Lung (tissue), 12 donors: ENCODE data around the gene LRRC53. TPM values are rescaled to one million over a fixed set of nuclear protein-coding genes. Genes with fewer than 3 reads are reported as not detected.

Source experiments
- ATAC-seq: fragments of 200-7000 bp; cut with Tn5 transposase; one replicate; pipeline ENCODE4 v1.9.1; 2020; ENCODE audit warnings: moderate number of reproducible peaks; ENCODE audit not compliant: insufficient read depth, low FRiP score
- DNase-seq, 3 donors: peaks; one replicate each; pipeline ENCODE4 v3.0.0-alpha.2; 2013 to 2017
- H3K27ac ChIP-seq, 2 donors: one replicate each; pipeline ENCODE4 v1.5.1; 2013; ENCODE audit warnings: mild to moderate bottlenecking in 2 of 2, moderate library complexity in 2 of 2, control low read depth in 1 of 2, inconsistent platforms in 1 of 2, low read depth in 1 of 2, low read length in 1 of 2
- H3K27me3 ChIP-seq, 3 donors: one replicate each; pipeline ENCODE4 v1.5.1; 2013; ENCODE audit warnings: low read length in 2 of 3; ENCODE audit not compliant: control insufficient read depth in 3 of 3, insufficient read depth in 3 of 3
- H3K36me3 ChIP-seq, 4 donors: one replicate each; pipeline ENCODE4 v1.5.1; 2013; ENCODE audit warnings: low read length in 4 of 4, mild to moderate bottlenecking in 1 of 4, moderate library complexity in 1 of 4; ENCODE audit not compliant: control insufficient read depth in 4 of 4, insufficient read depth in 4 of 4
- H3K4me1 ChIP-seq, 5 donors: one replicate each; pipeline ENCODE4 v1.5.1; 2013; ENCODE audit warnings: low read length in 5 of 5, mild to moderate bottlenecking in 2 of 5, moderate library complexity in 1 of 5; ENCODE audit not compliant: control insufficient read depth in 5 of 5, insufficient read depth in 5 of 5
- H3K4me3 ChIP-seq: one replicate; pipeline ENCODE4 v1.5.1; 2013; ENCODE audit warnings: mild to moderate bottlenecking, control low read depth, moderate library complexity
- H3K9ac ChIP-seq, 2 donors: one replicate each; pipeline ENCODE4 v1.5.1; 2013; ENCODE audit warnings: low read length in 2 of 2, control low read depth in 1 of 2; ENCODE audit not compliant: insufficient read depth in 1 of 2
- H3K9me3 ChIP-seq, 4 donors: one replicate each; pipeline ENCODE4 v1.5.1; 2013; ENCODE audit warnings: low read length in 3 of 4, mild to moderate bottlenecking in 1 of 4, moderate library complexity in 1 of 4; ENCODE audit not compliant: control insufficient read depth in 4 of 4, insufficient read depth in 3 of 4
- WGBS, 2 donors: extraction: QIAGEN DNeasy Blood & Tissue Kit; methylation state at CpG; one replicate each; pipeline ENCODE4 v1.1.7; 2013; 5-methylcytosine and 5-hydroxymethylcytosine counted together
- polyA plus RNA-seq, 2 donors: library from polyadenylated mRNA; stranded (reverse); fragments of 200-250 nt; gene quantifications; one replicate each; pipeline ENCODE4 v1.2.1, GENCODE V29; 2013
- total RNA-seq, 2 donors: library from RNA; depleted of rRNA in 1 of 2; stranded (reverse); fragments of >200 nt in 1 of 2; gene quantifications; one replicate each; pipeline ENCODE4 v1.2.1, GENCODE V29; 2014 to 2021
- TF ChIP-seq, protein P1 (sequence below): IDR thresholded peaks from 2 replicates; pipeline ENCODE4 v1.5.1; 2012; ENCODE audit warnings: mild to moderate bottlenecking; ENCODE audit errors: control extremely low read depth, extremely low read depth
- donor health status: control.
- donor health status: control.
- donor health status: Bipolar disorder and iron deficiency.
- donor health status: healthy.
- donor health status: DM: yes; HTN: yes; CAD: no.

LRRC53 gene
- total and polyA plus RNA-seq, 4 donors: not detected

DNA sequence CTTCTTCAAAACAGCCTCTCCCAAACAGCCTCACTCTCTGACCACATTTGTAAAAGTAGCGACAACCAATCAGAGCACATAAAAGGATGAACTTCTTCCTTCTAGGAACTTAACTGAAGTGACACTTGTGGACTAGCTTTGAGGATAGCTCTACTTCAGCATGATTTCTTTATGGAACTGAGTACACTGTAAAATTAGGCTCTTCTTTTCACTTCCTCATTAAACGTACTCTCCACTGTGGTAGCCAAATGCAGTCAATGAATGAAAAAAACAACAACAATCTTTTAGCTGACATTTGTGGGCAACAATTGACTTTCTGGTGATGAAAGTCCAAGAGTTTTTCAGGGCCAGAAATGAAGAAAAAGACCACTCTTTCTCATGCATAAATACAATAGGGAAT, 9.6 kb downstream of the LRRC53 start:
- no peak overlapping the region for H3K4me3 ChIP-seq
- ATAC-seq: no peak
- no peaks in the 10 kb centered on the region for H3K4me1 ChIP-seq
- H3K27ac ChIP-seq: no peak overlapping the region
- H3K27me3 ChIP-seq: no peaks in the 10 kb centered on the region
- no peaks in the 10 kb centered on the region for H3K9me3 ChIP-seq
- no peak for DNase-seq
- WGBS, 2 donors: 68 to 73% methylated on average over 2 of the region's 2 CpGs
- H3K36me3 ChIP-seq: no peaks in the 10 kb centered on the region
- H3K9ac ChIP-seq: no peak overlapping the region
- TF ChIP-seq, protein P1, sequence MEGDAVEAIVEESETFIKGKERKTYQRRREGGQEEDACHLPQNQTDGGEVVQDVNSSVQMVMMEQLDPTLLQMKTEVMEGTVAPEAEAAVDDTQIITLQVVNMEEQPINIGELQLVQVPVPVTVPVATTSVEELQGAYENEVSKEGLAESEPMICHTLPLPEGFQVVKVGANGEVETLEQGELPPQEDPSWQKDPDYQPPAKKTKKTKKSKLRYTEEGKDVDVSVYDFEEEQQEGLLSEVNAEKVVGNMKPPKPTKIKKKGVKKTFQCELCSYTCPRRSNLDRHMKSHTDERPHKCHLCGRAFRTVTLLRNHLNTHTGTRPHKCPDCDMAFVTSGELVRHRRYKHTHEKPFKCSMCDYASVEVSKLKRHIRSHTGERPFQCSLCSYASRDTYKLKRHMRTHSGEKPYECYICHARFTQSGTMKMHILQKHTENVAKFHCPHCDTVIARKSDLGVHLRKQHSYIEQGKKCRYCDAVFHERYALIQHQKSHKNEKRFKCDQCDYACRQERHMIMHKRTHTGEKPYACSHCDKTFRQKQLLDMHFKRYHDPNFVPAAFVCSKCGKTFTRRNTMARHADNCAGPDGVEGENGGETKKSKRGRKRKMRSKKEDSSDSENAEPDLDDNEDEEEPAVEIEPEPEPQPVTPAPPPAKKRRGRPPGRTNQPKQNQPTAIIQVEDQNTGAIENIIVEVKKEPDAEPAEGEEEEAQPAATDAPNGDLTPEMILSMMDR: no peak

DNA sequence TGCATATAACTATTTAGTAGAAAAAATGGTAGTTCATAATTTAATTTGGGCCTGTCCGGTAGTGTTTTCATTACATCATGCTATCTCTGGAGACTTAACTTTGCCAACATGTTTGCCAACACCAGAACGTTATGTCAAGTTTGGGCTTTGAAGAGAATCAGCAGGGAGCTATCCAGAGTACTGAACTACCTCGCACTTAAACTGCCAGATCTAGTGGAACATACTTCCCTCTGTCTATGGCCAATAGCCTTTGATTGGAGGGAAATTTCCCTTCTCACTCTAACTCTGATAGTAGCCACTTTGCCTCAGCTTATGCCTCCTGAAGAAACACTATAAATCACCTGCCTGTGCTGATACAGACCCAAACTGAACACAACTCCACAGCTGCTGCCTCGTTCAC, 10.0 kb downstream of the LRRC53 start:
- TF ChIP-seq, protein P1: no peak
- H3K4me1 ChIP-seq: no peaks in the 10 kb centered on the region
- H3K27me3 ChIP-seq: no peaks in the 10 kb centered on the region
- H3K9me3 ChIP-seq: no peaks in the 10 kb centered on the region
- H3K27ac ChIP-seq: no peak overlapping the region
- no peaks in the 10 kb centered on the region for H3K36me3 ChIP-seq
- ATAC-seq: no peak
- DNase-seq: peak; percentile 23 to 86 (median 57)
- H3K4me3 ChIP-seq: no peak overlapping the region
- no peak overlapping the region for H3K9ac ChIP-seq
- 35 to 38% methylated on average over 4 of the region's 4 CpGs for WGBS, 2 donors

DNA sequence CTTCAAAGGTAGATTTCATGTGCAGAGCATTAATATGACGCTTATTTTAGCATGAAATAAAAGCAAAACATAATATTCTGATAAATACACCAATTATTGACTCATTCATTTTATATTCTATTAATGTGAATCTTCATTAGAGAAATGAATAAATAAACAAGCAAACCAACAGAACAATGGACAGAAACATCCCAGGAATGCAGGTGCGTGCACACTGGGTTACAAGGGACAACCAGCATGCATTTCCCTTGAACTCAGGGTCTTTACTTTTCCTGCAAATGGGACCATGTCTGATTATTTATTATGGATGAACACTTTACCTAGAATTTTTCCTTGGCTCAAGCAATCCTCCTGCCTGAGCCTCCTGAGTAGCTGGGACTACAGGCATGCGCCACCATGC, 13.5 kb downstream of the LRRC53 start:
- Histone ChIP-seq H3K4me1 (no peaks in the 10 kb centered on the region), H3K27ac (no peak overlapping the region), H3K27me3 (peaks cover 0 to 3% (median 0%) of the 10 kb centered on the region in 3 donors), H3K9ac (no peak overlapping the region), H3K9me3 (no peaks in the 10 kb centered on the region), H3K4me3 (no peak overlapping the region), H3K36me3 (no peaks in the 10 kb centered on the region)
- DNase-seq: no peak
- WGBS, 2 donors: 80 to 90% methylated on average over 3 of the region's 3 CpGs
- TF ChIP-seq, protein P1: no peak
- no peak for ATAC-seq

DNA sequence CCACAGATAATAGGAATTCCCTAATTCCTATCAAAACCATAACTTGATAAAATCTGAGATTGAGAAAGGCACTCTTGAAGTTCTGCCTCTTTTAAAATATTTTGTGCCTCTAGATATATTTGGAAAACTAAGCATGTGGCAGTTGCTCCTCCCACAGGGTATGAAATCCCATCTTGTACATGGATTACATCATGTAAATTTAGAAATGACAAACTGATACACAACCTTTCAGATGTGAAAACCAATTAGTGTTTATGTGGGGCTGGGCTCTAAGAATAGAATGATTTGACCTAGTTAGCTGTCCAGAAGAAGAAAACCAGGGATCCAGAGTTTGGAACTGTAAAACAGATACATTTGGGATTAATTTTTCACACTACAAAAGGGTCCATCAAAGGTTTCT, 15.7 kb downstream of the LRRC53 start:
- Histone ChIP-seq H3K27ac (no peak overlapping the region), H3K27me3 (peaks cover 0 to 3% (median 0%) of the 10 kb centered on the region in 3 donors), H3K4me1 (peaks cover 0 to 3% (median 0%) of the 10 kb centered on the region in 5 donors), H3K9me3 (no peaks in the 10 kb centered on the region), H3K36me3 (peaks cover 0 to 3% (median 0%) of the 10 kb centered on the region in 4 donors), H3K9ac (no peak overlapping the region), H3K4me3 (no peak overlapping the region)
- TF ChIP-seq, protein P1: no peak
- DNase-seq (no peak), ATAC-seq (no peak)
